Fibroblast of lung (primary cell): Measurements from ENCODE around the gene SEMA6B.

Experiments
- CTCF ChIP-seq, 2 donors: IDR thresholded peaks in 1 of 2; conservative IDR thresholded peaks in 1 of 2; 1 replicate in 1 of 2; 2 replicates in 1 of 2; pipeline ENCODE4 v1.5.1; 2011 to 2012; ENCODE audit warnings: low read length in 2 of 2, control low read depth in 1 of 2, inconsistent platforms in 1 of 2, low read depth in 1 of 2, mild to moderate bottlenecking in 1 of 2
- EZH2 ChIP-seq: IDR thresholded peaks from 2 replicates; pipeline ENCODE4 v1.5.1; 2012; ENCODE audit warnings: low read length, control low read depth, mild to moderate bottlenecking; ENCODE audit errors: missing control alignments

- TF ChIP-seq CTCF (conservative IDR thresholded peaks at IDR 0.05 in 1 of 2, IDR thresholded peaks at IDR 0.05 in 1 of 2; ENCODE audit: low read depth in 1 of 2, low read length in 2 of 2): no peak
- no peak for TF ChIP-seq EZH2
These were observed 25.6 kb downstream of the SEMA6B start for GRCh38 chr19:4533835-4534424.
